C1 segment of cervical spinal cord (tissue), 14 donors: ENCODE data around the gene SHC2.
A peak's percentile ranks its signal among the peaks of the same experiment; 100 is the strongest.

Experiments
- DNase-seq, 14 donors: peaks; one replicate each; lab custom pipeline; 2025; lab: John Stamatoyannopoulos, UW

Gene SHC2

GRCh38 chr19:472005-472858, 11.4 kb upstream of the SHC2 start:
- DNase-seq = no peak

GRCh38 chr19:470701-471100, 9.9 kb upstream of the SHC2 start:
- DNase-seq = no peak

GRCh38 chr19:469833-470232, 9.0 kb upstream of the SHC2 start:
- DNase-seq = no peak

GRCh38 chr19:468587-469256, 7.9 kb upstream of the SHC2 start:
- no peak for DNase-seq

GRCh38 chr19:467554-467953, 6.7 kb upstream of the SHC2 start:
- DNase-seq = no peak

GRCh38 chr19:465056-465816, 4.4 kb upstream of the SHC2 start:
- DNase-seq = no peak

GRCh38 chr19:464208-464545, 3.3 kb upstream of the SHC2 start:
- no peak for DNase-seq

GRCh38 chr19:463483-464207, 2.8 kb upstream of the SHC2 start:
- DNase-seq = no peak

- DNase-seq = peak in 5 of 14 donors; percentile 15 to 52 (median 31)
Observed at GRCh38 chr19:461721-462551, 1.1 kb upstream of the SHC2 start.

GRCh38 chr19:459724-460511, 915 bp downstream of the SHC2 start:
- DNase-seq = peak in 12 of 14 donors; percentile 9 to 77 (median 44)

GRCh38 chr19:458091-459042, 2.5 kb downstream of the SHC2 start:
- no peak for DNase-seq

- DNase-seq = no peak
Observed at GRCh38 chr19:457636-458035, 3.2 kb downstream of the SHC2 start.

GRCh38 chr19:456547-457110, 4.2 kb downstream of the SHC2 start:
- no peak for DNase-seq

GRCh38 chr19:455851-456546, 4.8 kb downstream of the SHC2 start:
- no peak for DNase-seq

GRCh38 chr19:455031-455705, 5.7 kb downstream of the SHC2 start:
- DNase-seq = no peak

GRCh38 chr19:453606-454005, 7.2 kb downstream of the SHC2 start:
- no peak for DNase-seq

- no peak for DNase-seq
Observed at GRCh38 chr19:452829-453228, 8.0 kb downstream of the SHC2 start.
